ENCODE data around the gene BIRC2. TPM values are rescaled to one million over a fixed set of nuclear protein-coding genes. Genes with fewer than 3 reads are reported as not detected.

The BIRC2 gene
- polyA plus RNA-seq, 2 of the 4 experiments (the other 2 are of a cell fraction), result 24.2 to 60.4 TPM

GRCh38 chr11:102387043-102387781, 40.2 kb downstream of the BIRC2 start:
- DNase-seq (ENCODE audit: low read depth in 1 of 2, low spot score in 1 of 2) (no peak), ATAC-seq (no peak), FAIRE-seq (no peak)
- Histone ChIP-seq H3K4me2 (no peak overlapping the region), H3K4me3 (no peak overlapping the region), H3K9me3 (no peaks in the 10 kb centered on the region), H3K4me1 (0 out of 3 replicates have a peak, but pooled peaks cover 2% of the 10 kb centered on the region), H3K27ac (no peak overlapping the region)
- CTCF ChIA-PET, result no interaction called here
- TF ChIP-seq FOSB (CRISPR knock-in tag; IDR thresholded peaks at IDR 0.05), result no peak
- TF ChIP-seq POLR2AphosphoS2 (conservative IDR thresholded peaks at IDR 0.05; ENCODE audit: low read length), result no peak
- POLR2A ChIA-PET, result interaction anchor here (0.7 kb wide), 1 partner anchor 166 kb away, joined by 5 read pairs; no protein-coding TSS in a partner anchor
- 83% methylated on average over 8 of the region's 8 CpGs for WGBS (ENCODE audit: missing lambda C conversion rate)

- Histone ChIP-seq H3K9me3 (no peaks in the 10 kb centered on the region), H3K27ac (no peak overlapping the region), H3K4me1 (0 out of 3 replicates have a peak, but pooled peaks cover 2% of the 10 kb centered on the region), H3K4me3 (no peak overlapping the region), H3K4me2 (no peak overlapping the region)
- FAIRE-seq, result no peak
- TF ChIP-seq HES2 (IDR thresholded peaks at IDR 0.05) (no peak), MAZ (IDR thresholded peaks at IDR 0.05; ENCODE audit: borderline replicate concordance, low read depth, low read length) (no peak), SREBF2 (IDR thresholded peaks at IDR 0.05) (no peak), ZNF302 (CRISPR knock-in tag; IDR thresholded peaks at IDR 0.05) (no peak), POLR2A (IDR thresholded peaks at IDR 0.05; ENCODE audit: low read length) (no peak), CTCF (IDR thresholded peaks at IDR 0.05) (no peak)
- POLR2A ChIA-PET, result interaction anchor here (0.6 kb wide), 1 partner anchor 224 kb away, joined by 5 read pairs; no protein-coding TSS in a partner anchor
- whole genome bisulfite sequencing (ENCODE audit: missing lambda C conversion rate), result 71% methylated on average over 4 of the region's 4 CpGs
- ATAC-seq, result no peak
- no peak for DNase-seq (ENCODE audit: low read depth in 1 of 2, low spot score in 1 of 2)
- CTCF ChIA-PET, result interaction anchor here (1.8 to 5.4 kb wide), 3 partner anchors 19 to 224 kb away, joined by 7 to 81 read pairs (median 13); no protein-coding TSS in a partner anchor
Observed at GRCh38 chr11:102389253-102389652, 42.2 kb downstream of the BIRC2 start.

- peak; percentile 92 to 94 for ATAC-seq
- peak; percentile 63 for TF ChIP-seq CTCF (IDR thresholded peaks at IDR 0.05)
- peak; percentile 68 for TF ChIP-seq MAFK (IDR thresholded peaks at IDR 0.05; ENCODE audit: partially characterized antibody)
- no peak for TF ChIP-seq HEYL (CRISPR knock-in tag; IDR thresholded peaks at IDR 0.05)
- peak; percentile 65 to 78 for TF ChIP-seq RAD21 (conservative IDR thresholded peaks at IDR 0.05 in 1 of 2, IDR thresholded peaks at IDR 0.05 in 1 of 2)
- TF ChIP-seq SMC3 (IDR thresholded peaks at IDR 0.05), result peak; percentile 77
- WGBS (ENCODE audit: missing lambda C conversion rate), result 46% methylated on average over 11 of the region's 12 CpGs
- peak; percentile 24 to 75 for DNase-seq (ENCODE audit: low read depth in 1 of 2, low spot score in 1 of 2)
- Histone ChIP-seq H3K9me3 (no peaks in the 10 kb centered on the region), H3K4me3 (no peak overlapping the region), H3K4me2 (no peak overlapping the region), H3K27ac (peak overlapping the region in 1 of 2 experiments; percentile 54; a peak in 2 of 6 replicates), H3K4me1 (0 out of 3 replicates have a peak, but pooled peaks cover 2% of the 10 kb centered on the region)
- no peak for FAIRE-seq
- ChIA-PET CTCF (interaction anchor here (0.6 to 5.4 kb wide), 25 partner anchors 9 to 275 kb away, joined by 3 to 81 read pairs (median 7); no protein-coding TSS in a partner anchor), POLR2A (interaction anchor here (1.3 kb wide), 1 partner anchor 62 kb away, joined by 3 read pairs; the partner anchor contains the start of gene TMEM123)
Observed at GRCh38 chr11:102390667-102391465, 43.9 kb downstream of the BIRC2 start.

Data from A549 (cell line).